ENCODE measurements around the gene AGAP2. TPM values are rescaled to one million over a fixed set of nuclear protein-coding genes. Genes with fewer than 3 reads are reported as not detected.

Gene AGAP2
- total and polyA plus RNA-seq, 2 of the 13 experiments (the other 11 are each of a cell fraction or from before 2014, with no cell fraction given): 0.38 to 0.45 TPM

DNA sequence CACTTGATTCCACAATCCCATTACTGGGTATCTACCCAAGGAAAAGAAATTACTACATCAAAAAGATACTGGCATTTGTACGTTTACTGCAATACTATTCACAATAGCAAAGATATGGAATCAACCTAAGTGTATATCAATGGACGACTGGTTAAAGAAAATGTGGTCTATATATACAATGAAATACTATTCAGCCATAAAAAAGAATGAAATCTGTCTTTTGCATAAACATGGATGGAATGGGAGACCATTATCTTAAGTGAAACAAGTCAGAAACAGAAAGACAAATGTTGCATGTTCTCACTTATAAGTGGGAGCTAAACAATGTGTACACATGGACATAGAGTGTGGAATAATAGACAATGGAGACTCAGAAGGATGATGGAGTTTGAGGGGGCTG is 49.6 kb downstream of the AGAP2 start:
- no peaks in the 10 kb centered on the region for H3K79me2 ChIP-seq (ENCODE audit: insufficient read depth, low read length)
- intact Hi-C loops (cut with micrococcal nuclease; ENCODE audit: unreplicated experiment) (no loop called here), in situ Hi-C loops (cut with HindIII; ENCODE audit: extremely low pct_ligation_motif_present, low pct_unique_long_range_greater_than_20kb) (no loop called here)
- no peak for TF ChIP-seq HNF1A (IDR thresholded peaks at IDR 0.05; ENCODE audit: low read depth)
- TF ChIP-seq HNF1A (CRISPR knock-in tag; IDR thresholded peaks at IDR 0.05; ENCODE audit: borderline replicate concordance): no peak
- TF ChIP-seq DDIT3 (CRISPR knock-in tag; IDR thresholded peaks at IDR 0.05): no peak
- no peak for TF ChIP-seq ZNF556 (CRISPR knock-in tag; IDR thresholded peaks at IDR 0.05; ENCODE audit: borderline replicate concordance)
- no peak for TF ChIP-seq KMT2B (CRISPR knock-in tag; IDR thresholded peaks at IDR 0.05)
- TF ChIP-seq FOSL2 (CRISPR knock-in tag; IDR thresholded peaks at IDR 0.05): no peak
- TF ChIP-seq GABPA (IDR thresholded peaks at IDR 0.05; ENCODE audit: low read depth, low read length): no peak
- no peak for TF ChIP-seq GABPA (CRISPR knock-in tag; IDR thresholded peaks at IDR 0.05; ENCODE audit: low read depth)
- TF ChIP-seq ZNF414 (CRISPR knock-in tag; IDR thresholded peaks at IDR 0.05): no peak
- TF ChIP-seq XBP1 (CRISPR knock-in tag; IDR thresholded peaks at IDR 0.05): no peak
- TF ChIP-seq ZBTB7B (CRISPR knock-in tag; IDR thresholded peaks at IDR 0.05): no peak
- no peak for TF ChIP-seq ZNF609 (CRISPR knock-in tag; IDR thresholded peaks at IDR 0.05; ENCODE audit: borderline replicate concordance)
- TF ChIP-seq ZNF484 (CRISPR knock-in tag; IDR thresholded peaks at IDR 0.05; ENCODE audit: borderline replicate concordance, low read depth): no peak
- no peak for TF ChIP-seq PTBP1 (IDR thresholded peaks at IDR 0.05; ENCODE audit: low read depth, low read length, poor library complexity, severe bottlenecking)
- TF ChIP-seq CENPT (CRISPR knock-in tag; IDR thresholded peaks at IDR 0.05; ENCODE audit: low read depth): no peak
- ATAC-seq (no peak), FAIRE-seq (no peak), DNase-seq (ENCODE audit: low spot score) (no peak)
- 2% methylated on average over 2 of the region's 2 CpGs for WGBS (ENCODE audit: low lambda C conversion rate)
- H3K27me3 ChIP-seq (ENCODE audit: control insufficient read depth in 1 of 2, insufficient read depth in 2 of 2, low read length in 2 of 2): no peaks in the 10 kb centered on the region
- H3K36me3 ChIP-seq (replicated peaks in 1 of 2; ENCODE audit: control insufficient read depth in 1 of 2, insufficient read depth in 2 of 2, low read length in 2 of 2): no peaks in the 10 kb centered on the region
- H3K9me3 ChIP-seq (ENCODE audit: low read length): no peaks in the 10 kb centered on the region
- CTCF ChIA-PET (ENCODE audit: low intra/inter-chr PET ratio, low total read pairs): no interaction called here
- no peak overlapping the region for H3K4me3 ChIP-seq (replicated peaks in 1 of 3; ENCODE audit: insufficient read depth in 1 of 3, low read depth in 2 of 3, low read length in 3 of 3)
- H2AFZ ChIP-seq (ENCODE audit: low read length): no peak overlapping the region
- H3K9ac ChIP-seq (ENCODE audit: insufficient read depth, low read depth, low read length): no peak overlapping the region
- no TSS peak for BruUV-seq (replicated peaks)
- H3K4me2 ChIP-seq (ENCODE audit: low read depth, low read length): no peak overlapping the region
- POLR2A ChIA-PET: no interaction called here
- H4K20me1 ChIP-seq (ENCODE audit: insufficient read depth, low read length): no peaks in the 10 kb centered on the region
- H3K27ac ChIP-seq (ENCODE audit: extremely low read length, insufficient read depth, low read length): no peak overlapping the region
- peaks cover 11% of the 10 kb centered on the region for H3K4me1 ChIP-seq (ENCODE audit: insufficient read depth, low read length)
